ENCODE results near the gene PAFAH1B2.

Gene PAFAH1B2

DNA sequence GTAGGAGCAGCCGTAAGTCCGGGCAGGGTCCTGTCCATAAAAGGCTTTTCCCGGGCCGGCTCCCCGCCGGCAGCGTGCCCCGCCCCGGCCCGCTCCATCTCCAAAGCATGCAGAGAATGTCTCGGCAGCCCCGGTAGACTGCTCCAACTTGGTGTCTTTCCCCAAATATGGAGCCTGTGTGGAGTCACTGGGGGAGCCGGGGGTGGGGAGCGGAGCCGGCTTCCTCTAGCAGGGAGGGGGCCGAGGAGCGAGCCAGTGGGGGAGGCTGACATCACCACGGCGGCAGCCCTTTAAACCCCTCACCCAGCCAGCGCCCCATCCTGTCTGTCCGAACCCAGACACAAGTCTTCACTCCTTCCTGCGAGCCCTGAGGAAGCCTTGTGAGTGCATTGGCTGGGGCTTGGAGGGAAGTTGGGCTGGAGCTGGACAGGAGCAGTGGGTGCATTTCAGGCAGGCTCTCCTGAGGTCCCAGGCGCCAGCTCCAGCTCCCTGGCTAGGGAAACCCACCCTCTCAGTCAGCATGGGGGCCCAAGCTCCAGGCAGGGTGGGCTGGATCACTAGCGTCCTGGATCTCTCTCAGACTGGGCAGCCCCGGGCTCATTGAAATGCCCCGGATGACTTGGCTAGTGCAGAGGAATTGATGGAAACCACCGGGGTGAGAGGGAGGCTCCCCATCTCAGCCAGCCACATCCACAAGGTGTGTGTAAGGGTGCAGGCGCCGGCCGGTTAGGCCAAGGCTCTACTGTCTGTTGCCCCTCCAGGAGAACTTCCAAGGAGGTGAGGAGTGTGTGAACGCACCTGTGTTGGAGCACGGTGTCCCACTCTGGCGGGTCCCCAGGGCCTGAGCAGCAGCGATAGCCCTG is 55.2 kb downstream of the PAFAH1B2 start, which contains the start of gene TAGLN:
Gene TAGLN, plus strand, starts transcription at position 318 of the 863 bp plus-strand sequence. CDS start 3,644 bp downstream, outside the sequence.
- peak within 1 kb of the TSS; percentile 36 for H3K4me3 ChIP-seq (replicated peaks; ENCODE audit: low read depth, low read length)
- no peak for DNase-seq (ENCODE audit: extremely low read depth, low read depth)
- TF ChIP-seq, protein P1, sequence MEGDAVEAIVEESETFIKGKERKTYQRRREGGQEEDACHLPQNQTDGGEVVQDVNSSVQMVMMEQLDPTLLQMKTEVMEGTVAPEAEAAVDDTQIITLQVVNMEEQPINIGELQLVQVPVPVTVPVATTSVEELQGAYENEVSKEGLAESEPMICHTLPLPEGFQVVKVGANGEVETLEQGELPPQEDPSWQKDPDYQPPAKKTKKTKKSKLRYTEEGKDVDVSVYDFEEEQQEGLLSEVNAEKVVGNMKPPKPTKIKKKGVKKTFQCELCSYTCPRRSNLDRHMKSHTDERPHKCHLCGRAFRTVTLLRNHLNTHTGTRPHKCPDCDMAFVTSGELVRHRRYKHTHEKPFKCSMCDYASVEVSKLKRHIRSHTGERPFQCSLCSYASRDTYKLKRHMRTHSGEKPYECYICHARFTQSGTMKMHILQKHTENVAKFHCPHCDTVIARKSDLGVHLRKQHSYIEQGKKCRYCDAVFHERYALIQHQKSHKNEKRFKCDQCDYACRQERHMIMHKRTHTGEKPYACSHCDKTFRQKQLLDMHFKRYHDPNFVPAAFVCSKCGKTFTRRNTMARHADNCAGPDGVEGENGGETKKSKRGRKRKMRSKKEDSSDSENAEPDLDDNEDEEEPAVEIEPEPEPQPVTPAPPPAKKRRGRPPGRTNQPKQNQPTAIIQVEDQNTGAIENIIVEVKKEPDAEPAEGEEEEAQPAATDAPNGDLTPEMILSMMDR (IDR thresholded peaks at IDR 0.05; ENCODE audit: low read depth, low read length, missing control alignments): no peak

DNA sequence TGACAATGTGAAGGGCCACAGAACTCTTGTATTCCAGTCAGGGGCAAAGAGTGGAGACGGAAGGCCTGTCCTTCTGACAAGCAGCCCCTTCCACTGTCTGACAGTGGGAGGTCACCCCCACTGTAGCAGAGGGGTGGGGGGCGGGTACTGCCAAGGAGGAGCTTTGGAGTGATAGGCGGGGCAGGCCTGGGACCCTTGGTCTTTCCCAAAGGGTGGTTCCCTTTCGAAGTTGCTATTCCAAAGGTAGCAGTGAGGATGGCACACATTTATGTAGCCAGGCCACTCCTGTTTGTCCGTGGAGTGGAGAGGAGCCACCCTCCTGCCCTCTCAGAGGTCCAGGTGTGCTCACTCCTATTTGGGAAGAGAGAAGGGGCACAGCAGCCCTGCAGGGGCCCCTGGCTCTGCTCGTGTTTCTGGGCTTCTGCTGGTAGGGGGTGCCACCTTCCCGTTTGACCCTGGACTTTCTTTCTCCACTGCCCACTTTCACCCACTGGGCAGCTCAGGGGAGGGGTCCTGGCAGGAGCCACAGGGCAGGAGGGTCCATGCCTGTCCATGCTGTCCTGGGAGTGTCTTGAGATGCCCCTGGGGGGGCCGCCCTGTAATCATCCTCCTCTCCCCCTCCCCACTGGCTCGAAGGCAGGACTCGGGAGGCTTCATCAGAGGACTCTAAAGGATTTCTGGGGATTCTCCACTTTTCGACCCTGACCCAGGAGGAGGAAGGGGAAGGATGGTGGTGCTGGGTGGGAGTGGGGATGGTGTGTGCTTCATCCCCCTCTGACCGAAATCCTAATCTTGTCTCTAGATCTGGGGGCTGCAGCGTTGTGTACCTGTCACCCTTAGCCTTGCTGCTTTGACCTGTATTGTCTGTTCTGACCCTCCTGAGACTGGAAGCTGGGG is 56.1 kb downstream of the PAFAH1B2 start:
- no peak for DNase-seq (ENCODE audit: extremely low read depth, low read depth)
- TF ChIP-seq, protein P1 (IDR thresholded peaks at IDR 0.05; ENCODE audit: low read depth, low read length, missing control alignments): no peak
- peak overlapping the region; percentile 36 for H3K4me3 ChIP-seq (replicated peaks; ENCODE audit: low read depth, low read length)

DNA sequence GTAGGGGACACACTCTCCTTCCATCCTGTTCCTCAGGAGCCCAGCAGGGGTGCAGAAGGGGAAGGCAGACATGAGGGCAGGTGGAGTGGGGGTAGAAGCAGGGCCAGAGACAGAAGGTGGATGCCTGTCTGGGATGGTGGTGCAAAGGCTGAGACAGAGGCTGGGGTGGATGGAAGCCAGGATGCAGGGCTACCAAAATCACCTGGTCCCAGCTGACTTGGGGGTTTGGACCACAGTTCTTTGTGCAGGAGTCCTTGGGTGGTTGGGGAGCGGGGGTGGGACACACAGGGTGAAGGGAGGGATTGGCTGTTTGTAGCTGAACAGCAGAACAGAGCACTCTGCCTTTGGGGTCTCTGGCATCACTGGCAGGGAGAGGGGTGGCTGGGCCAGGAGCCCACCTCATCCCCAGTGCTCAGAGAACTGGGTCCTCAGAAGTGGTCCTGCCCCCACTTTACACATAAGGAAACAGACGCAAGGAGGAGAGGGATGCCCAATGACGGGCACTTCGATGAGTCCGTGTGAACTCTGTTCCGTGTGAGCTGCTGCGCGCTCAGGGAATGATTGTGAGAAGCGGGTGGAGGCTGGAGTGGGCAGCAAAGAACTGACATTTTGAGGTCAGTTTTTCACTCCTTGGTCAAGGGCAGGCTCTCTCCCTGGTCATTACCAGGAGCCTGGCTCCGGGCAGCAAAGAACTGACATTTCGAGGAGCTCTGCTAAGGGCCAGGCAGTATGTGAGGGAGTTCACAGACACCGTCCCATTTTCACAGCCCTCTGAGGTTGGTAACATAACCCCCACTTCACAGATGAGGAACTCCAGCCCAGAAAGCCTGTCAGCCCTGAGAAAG is 56.9 kb downstream of the PAFAH1B2 start:
- no peak for DNase-seq (ENCODE audit: extremely low read depth, low read depth)
- TF ChIP-seq, protein P1 (IDR thresholded peaks at IDR 0.05; ENCODE audit: low read depth, low read length, missing control alignments): no peak
- H3K4me3 ChIP-seq (replicated peaks; ENCODE audit: low read depth, low read length): peak overlapping the region; percentile 36; the same call in 1 of the 2 replicates

DNA sequence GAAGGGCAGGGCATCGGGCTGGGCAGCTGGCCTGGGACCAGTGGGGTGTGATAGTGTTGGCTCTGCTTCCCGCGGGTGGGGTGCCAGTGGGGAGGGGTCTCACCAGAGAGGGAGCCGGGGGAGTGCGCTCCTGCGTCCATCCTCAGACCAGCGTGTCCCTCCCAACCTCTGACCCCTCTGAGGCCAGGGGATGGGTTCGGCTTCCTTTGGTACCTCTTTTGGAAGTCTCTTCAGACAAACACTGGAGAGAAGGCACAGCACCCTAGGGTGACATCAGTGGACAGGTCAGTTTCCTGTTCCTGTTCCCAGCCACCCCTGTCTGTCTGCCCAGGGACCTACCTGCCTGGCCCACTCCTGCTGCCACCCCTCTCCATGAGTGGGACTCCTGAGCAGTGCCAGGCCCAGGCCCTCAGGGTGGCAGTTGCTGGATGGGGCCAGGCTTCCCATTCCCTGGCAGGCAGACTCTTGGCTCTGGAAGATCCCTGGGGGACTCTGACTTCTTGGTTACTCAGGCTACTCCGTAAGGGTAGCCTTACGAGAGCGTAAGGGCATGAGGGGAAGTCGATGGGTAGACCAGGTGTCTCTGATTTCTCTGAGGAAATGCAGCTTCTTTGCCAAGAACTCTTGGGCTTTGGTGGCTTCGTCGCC is 57.7 kb downstream of the PAFAH1B2 start:
- H3K4me3 ChIP-seq (replicated peaks; ENCODE audit: low read depth, low read length): no peak overlapping the region
- no peak for DNase-seq (ENCODE audit: extremely low read depth, low read depth)
- TF ChIP-seq, protein P1 (IDR thresholded peaks at IDR 0.05; ENCODE audit: low read depth, low read length, missing control alignments): no peak

DNA sequence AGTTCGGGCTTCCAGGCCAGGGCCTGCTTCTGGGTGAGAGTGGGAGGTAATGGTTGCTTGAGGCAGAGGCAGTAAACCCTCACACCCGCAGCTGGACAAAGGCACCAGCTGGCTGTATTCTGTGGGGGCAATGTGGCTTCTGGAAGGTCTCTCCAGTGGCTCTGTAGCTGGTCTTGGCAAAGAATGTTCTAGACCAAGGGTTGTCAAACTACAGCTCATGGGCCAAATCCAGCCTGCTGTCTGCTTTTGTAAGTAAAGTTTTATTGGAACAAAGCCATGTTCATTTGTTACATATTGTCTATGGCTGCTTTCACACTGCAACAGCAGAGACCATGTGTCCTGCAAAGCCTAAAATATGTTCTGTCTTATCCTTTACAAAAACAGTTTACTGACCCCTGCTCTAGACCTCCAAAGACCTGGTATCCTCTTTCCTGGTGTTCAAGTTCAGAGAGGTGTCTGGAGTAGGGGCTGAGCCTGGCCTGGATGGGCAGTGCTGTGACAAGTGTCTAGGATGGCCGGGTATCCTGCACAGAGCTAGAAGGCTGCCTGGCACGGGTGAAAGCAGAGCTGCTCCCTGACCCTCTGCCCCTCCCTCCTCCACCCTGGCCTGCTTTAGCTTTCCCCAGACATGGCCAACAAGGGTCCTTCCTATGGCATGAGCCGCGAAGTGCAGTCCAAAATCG is 58.4 kb downstream of the PAFAH1B2 start:
- H3K4me3 ChIP-seq (replicated peaks; ENCODE audit: low read depth, low read length): no peak overlapping the region

More for the DNA sequence above, 58.4 kb downstream of the PAFAH1B2 start:
- TF ChIP-seq, protein P1 (IDR thresholded peaks at IDR 0.05; ENCODE audit: low read depth, low read length, missing control alignments): no peak
- no peak for DNase-seq (ENCODE audit: extremely low read depth, low read depth)
